PFSK-1 (cell line): Measurements from ENCODE around the gene SLC9A5. TPM values are rescaled to one million over a fixed set of nuclear protein-coding genes. Genes with fewer than 3 reads are reported as not detected.

Experiments used
- FOXP2 ChIP-seq: optimal IDR thresholded peaks from 2 replicates; pipeline ENCODE3; 2011; ENCODE audit warnings: borderline replicate concordance, control low read depth, inconsistent platforms; ENCODE audit not compliant: insufficient read depth; ENCODE audit errors: extremely low read length, extremely low read depth
- POLR2AphosphoS5 ChIP-seq: IDR thresholded peaks from 2 replicates; pipeline ENCODE4 v1.6.1; 2012; ENCODE audit warnings: low read depth, mild to moderate bottlenecking, control low read depth, low read length, moderate library complexity
- SIN3A ChIP-seq: IDR thresholded peaks from 2 replicates; pipeline ENCODE4 v1.6.1; 2012; ENCODE audit warnings: mild to moderate bottlenecking, low read length, moderate library complexity, borderline replicate concordance; ENCODE audit not compliant: insufficient read depth
- TAF1 ChIP-seq: IDR thresholded peaks from 2 replicates; pipeline ENCODE4 v1.6.1; 2012; ENCODE audit warnings: low read length, control low read depth, borderline replicate concordance; ENCODE audit not compliant: insufficient read depth
- polyA plus RNA-seq: library from polyadenylated mRNA; unstranded; fragments of >200 nt; gene quantifications from one replicate; pipeline ENCODE4 v1.2.1, GENCODE V29; 2012; ENCODE audit warnings: low read depth, missing spikeins; ENCODE audit not compliant: insufficient read length
- TF ChIP-seq, protein P1 (sequence below), 2 experiments: IDR thresholded peaks; 2 replicates each; pipeline versions ENCODE4 v1.6.1 to v1.8.0; 2011 to 2012; ENCODE audit warnings: low read depth in 2 of 2, low read length in 2 of 2, control low read depth in 1 of 2, inconsistent platforms in 1 of 2, mild to moderate bottlenecking in 1 of 2, moderate library complexity in 1 of 2; ENCODE audit not compliant: insufficient read depth in 1 of 2

SLC9A5 gene, protein sequence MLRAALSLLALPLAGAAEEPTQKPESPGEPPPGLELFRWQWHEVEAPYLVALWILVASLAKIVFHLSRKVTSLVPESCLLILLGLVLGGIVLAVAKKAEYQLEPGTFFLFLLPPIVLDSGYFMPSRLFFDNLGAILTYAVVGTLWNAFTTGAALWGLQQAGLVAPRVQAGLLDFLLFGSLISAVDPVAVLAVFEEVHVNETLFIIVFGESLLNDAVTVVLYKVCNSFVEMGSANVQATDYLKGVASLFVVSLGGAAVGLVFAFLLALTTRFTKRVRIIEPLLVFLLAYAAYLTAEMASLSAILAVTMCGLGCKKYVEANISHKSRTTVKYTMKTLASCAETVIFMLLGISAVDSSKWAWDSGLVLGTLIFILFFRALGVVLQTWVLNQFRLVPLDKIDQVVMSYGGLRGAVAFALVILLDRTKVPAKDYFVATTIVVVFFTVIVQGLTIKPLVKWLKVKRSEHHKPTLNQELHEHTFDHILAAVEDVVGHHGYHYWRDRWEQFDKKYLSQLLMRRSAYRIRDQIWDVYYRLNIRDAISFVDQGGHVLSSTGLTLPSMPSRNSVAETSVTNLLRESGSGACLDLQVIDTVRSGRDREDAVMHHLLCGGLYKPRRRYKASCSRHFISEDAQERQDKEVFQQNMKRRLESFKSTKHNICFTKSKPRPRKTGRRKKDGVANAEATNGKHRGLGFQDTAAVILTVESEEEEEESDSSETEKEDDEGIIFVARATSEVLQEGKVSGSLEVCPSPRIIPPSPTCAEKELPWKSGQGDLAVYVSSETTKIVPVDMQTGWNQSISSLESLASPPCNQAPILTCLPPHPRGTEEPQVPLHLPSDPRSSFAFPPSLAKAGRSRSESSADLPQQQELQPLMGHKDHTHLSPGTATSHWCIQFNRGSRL
- 0.88 TPM for polyA plus RNA-seq

DNA sequence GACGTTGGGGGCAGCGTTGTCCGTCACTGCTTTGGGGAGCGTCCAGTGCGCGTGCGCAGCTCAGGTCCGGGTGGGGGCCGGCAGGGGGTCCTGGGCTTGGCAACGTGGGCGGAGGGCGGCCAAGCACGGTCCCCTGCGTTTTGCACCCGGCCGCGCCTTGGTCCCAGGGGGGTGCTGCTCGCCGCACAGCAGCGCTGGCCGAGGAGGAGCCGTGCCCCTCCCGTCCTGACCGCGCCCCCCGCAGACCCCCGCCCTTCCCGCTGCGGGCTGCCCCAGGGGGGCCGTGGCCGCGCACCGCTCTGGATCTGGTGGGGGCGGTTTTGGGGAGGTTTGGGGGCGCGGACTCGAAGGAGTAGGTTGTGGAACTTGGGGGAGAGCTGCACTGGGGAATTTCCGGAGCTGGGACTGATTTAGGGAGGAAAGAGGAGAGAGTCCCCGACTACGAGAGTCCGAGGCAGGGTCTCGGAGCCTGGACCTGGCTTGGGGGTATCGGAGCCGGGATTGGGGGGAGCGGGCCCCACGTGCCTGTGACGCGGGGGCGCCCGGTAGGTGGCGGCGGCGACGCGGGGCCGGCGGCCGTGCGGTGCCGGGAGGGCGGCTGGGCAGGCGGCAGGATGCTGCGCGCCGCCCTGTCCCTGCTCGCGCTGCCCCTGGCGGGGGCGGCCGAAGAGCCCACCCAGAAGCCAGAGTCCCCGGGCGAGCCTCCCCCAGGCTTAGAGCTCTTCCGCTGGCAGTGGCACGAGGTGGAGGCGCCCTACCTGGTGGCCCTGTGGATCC is at the start of gene SLC9A5:
Gene SLC9A5, plus strand, starts transcription at position 579 of the 777 bp plus-strand sequence. Its CDS starts 36 bp downstream, at position 615.
- TF ChIP-seq FOXP2 (no peak), SIN3A (no peak), POLR2AphosphoS5 (no peak), TAF1 (no peak)
- TF ChIP-seq, protein P1, sequence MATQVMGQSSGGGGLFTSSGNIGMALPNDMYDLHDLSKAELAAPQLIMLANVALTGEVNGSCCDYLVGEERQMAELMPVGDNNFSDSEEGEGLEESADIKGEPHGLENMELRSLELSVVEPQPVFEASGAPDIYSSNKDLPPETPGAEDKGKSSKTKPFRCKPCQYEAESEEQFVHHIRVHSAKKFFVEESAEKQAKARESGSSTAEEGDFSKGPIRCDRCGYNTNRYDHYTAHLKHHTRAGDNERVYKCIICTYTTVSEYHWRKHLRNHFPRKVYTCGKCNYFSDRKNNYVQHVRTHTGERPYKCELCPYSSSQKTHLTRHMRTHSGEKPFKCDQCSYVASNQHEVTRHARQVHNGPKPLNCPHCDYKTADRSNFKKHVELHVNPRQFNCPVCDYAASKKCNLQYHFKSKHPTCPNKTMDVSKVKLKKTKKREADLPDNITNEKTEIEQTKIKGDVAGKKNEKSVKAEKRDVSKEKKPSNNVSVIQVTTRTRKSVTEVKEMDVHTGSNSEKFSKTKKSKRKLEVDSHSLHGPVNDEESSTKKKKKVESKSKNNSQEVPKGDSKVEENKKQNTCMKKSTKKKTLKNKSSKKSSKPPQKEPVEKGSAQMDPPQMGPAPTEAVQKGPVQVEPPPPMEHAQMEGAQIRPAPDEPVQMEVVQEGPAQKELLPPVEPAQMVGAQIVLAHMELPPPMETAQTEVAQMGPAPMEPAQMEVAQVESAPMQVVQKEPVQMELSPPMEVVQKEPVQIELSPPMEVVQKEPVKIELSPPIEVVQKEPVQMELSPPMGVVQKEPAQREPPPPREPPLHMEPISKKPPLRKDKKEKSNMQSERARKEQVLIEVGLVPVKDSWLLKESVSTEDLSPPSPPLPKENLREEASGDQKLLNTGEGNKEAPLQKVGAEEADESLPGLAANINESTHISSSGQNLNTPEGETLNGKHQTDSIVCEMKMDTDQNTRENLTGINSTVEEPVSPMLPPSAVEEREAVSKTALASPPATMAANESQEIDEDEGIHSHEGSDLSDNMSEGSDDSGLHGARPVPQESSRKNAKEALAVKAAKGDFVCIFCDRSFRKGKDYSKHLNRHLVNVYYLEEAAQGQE (IDR thresholded peaks at IDR 0.05; ENCODE audit: insufficient read depth in 1 of 2, low read depth in 2 of 2, low read length in 2 of 2) = no peak

- TF ChIP-seq, protein P1 (IDR thresholded peaks at IDR 0.05; ENCODE audit: insufficient read depth in 1 of 2, low read depth in 2 of 2, low read length in 2 of 2) = no peak
- TF ChIP-seq TAF1 = no peak
- no peak for TF ChIP-seq POLR2AphosphoS5
- no peak for TF ChIP-seq FOXP2
- no peak for TF ChIP-seq SIN3A
These were observed 49.6 kb upstream of the SLC9A5 start, which contains the start of gene ELMO3 for GRCh38 chr16:67199011-67199807. Gene ELMO3 (plus strand): TSS chr16:67199131. CDS start chr16:67199327, 196 bp downstream.

GRCh38 chr16:67199808-67200198 is 49.0 kb upstream of the SLC9A5 start:
- TF ChIP-seq POLR2AphosphoS5 (no peak), SIN3A (no peak)

DNA sequence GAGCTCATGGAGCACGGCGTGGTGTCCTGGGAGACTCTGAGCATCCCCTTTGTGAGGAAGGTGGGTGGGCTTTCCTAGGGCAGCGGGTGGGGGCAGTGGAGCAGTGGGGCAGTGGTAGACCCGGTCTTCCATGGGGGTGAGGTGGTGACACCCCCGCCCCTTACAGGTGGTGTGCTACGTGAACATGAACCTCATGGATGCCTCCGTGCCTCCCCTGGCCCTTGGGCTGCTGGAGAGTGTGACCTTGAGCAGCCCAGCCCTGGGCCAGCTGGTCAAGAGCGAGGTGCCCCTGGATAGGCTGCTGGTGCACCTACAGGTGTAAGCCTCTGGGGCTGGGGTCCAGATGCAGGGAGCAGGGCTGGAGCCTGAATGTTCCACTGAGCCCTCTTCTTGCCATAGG is 48.3 kb upstream of the SLC9A5 start:
- no peak for TF ChIP-seq SIN3A
- TF ChIP-seq, protein P1 (IDR thresholded peaks at IDR 0.05; ENCODE audit: insufficient read depth in 1 of 2, low read depth in 2 of 2, low read length in 2 of 2) = no peak
- TF ChIP-seq FOXP2 = no peak
- no peak for TF ChIP-seq TAF1
- TF ChIP-seq POLR2AphosphoS5 = no peak
